ENCODE results near the gene MICB. TPM values are rescaled to one million over a fixed set of nuclear protein-coding genes. Genes with fewer than 3 reads are reported as not detected.

The MICB gene
- total and polyA plus RNA-seq, 4 donors, result 3.8 to 10.2 (median 7.4) TPM

- TF ChIP-seq, protein P1, sequence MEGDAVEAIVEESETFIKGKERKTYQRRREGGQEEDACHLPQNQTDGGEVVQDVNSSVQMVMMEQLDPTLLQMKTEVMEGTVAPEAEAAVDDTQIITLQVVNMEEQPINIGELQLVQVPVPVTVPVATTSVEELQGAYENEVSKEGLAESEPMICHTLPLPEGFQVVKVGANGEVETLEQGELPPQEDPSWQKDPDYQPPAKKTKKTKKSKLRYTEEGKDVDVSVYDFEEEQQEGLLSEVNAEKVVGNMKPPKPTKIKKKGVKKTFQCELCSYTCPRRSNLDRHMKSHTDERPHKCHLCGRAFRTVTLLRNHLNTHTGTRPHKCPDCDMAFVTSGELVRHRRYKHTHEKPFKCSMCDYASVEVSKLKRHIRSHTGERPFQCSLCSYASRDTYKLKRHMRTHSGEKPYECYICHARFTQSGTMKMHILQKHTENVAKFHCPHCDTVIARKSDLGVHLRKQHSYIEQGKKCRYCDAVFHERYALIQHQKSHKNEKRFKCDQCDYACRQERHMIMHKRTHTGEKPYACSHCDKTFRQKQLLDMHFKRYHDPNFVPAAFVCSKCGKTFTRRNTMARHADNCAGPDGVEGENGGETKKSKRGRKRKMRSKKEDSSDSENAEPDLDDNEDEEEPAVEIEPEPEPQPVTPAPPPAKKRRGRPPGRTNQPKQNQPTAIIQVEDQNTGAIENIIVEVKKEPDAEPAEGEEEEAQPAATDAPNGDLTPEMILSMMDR (IDR thresholded peaks at IDR 0.05; ENCODE audit: control extremely low read depth, extremely low read depth), result no peak
- DNase-seq, result no peak
- no peaks in the 10 kb centered on the region for H3K27me3 ChIP-seq (ENCODE audit: control insufficient read depth in 3 of 3, insufficient read depth in 3 of 3, low read length in 2 of 3)
- H3K36me3 ChIP-seq (ENCODE audit: control insufficient read depth in 4 of 4, insufficient read depth in 4 of 4, low read length in 4 of 4), result peaks cover 45 to 63% (median 54%) of the 10 kb centered on the region in 4 donors
- ATAC-seq (ENCODE audit: insufficient read depth, low FRiP score), result no peak
- H3K27ac ChIP-seq (ENCODE audit: low read depth in 1 of 2, low read length in 1 of 2), result no peak overlapping the region
- H3K9me3 ChIP-seq (ENCODE audit: control insufficient read depth in 4 of 4, insufficient read depth in 3 of 4, low read length in 3 of 4), result no peaks in the 10 kb centered on the region
- H3K9ac ChIP-seq (ENCODE audit: insufficient read depth in 1 of 2, low read length in 2 of 2), result no peak overlapping the region
- H3K4me3 ChIP-seq, result no peak overlapping the region
- peaks cover 0 to 6% (median 0%) of the 10 kb centered on the region in 5 donors for H3K4me1 ChIP-seq (ENCODE audit: control insufficient read depth in 5 of 5, insufficient read depth in 5 of 5, low read length in 5 of 5)
- WGBS, 2 donors, result 82 to 90% methylated on average over 1 of the region's 1 CpG
Measured at GRCh38 chr6:31533455-31533841, 35.5 kb downstream of the MICB start.

DNA sequence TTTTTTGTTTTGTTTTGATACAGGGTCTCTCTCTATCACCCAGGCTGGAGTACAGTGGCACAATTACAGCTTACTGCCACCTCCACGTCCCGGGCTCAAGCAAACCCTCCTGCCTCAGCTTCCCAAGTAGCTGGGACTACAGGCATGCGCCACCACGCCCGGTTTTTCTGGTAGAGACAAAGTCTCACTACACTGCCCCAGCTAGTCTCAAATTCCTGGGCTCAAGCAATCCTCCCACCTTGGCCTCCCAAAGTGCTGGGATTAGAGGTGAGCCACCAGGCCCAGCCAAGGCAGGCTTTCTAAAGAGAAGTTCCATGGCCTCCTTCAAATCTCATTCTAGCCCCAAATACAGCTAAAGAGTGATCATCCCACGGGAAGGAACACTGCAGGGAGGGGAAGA is 36.1 kb downstream of the MICB start:
- peaks cover 50 to 69% (median 60%) of the 10 kb centered on the region in 4 donors for H3K36me3 ChIP-seq (ENCODE audit: control insufficient read depth in 4 of 4, insufficient read depth in 4 of 4, low read length in 4 of 4)
- no peak for ATAC-seq (ENCODE audit: insufficient read depth, low FRiP score)
- WGBS, 2 donors, result 91 to 95% methylated on average over 6 of the region's 6 CpGs

GRCh38 chr6:31534521-31535040 is 36.6 kb downstream of the MICB start:
- no peak for DNase-seq
- TF ChIP-seq, protein P1 (IDR thresholded peaks at IDR 0.05; ENCODE audit: control extremely low read depth, extremely low read depth), result no peak
- Histone ChIP-seq H3K4me3 (no peak overlapping the region), H3K27ac (ENCODE audit: low read depth in 1 of 2, low read length in 1 of 2) (no peak overlapping the region), H3K4me1 (ENCODE audit: control insufficient read depth in 5 of 5, insufficient read depth in 5 of 5, low read length in 5 of 5) (peaks cover 3 to 13% (median 11%) of the 10 kb centered on the region in 5 donors), H3K27me3 (ENCODE audit: control insufficient read depth in 3 of 3, insufficient read depth in 3 of 3, low read length in 2 of 3) (no peaks in the 10 kb centered on the region), H3K9ac (ENCODE audit: insufficient read depth in 1 of 2, low read length in 2 of 2) (no peak overlapping the region), H3K36me3 (ENCODE audit: control insufficient read depth in 4 of 4, insufficient read depth in 4 of 4, low read length in 4 of 4) (peaks cover 55 to 74% (median 63%) of the 10 kb centered on the region in 4 donors), H3K9me3 (ENCODE audit: control insufficient read depth in 4 of 4, insufficient read depth in 3 of 4, low read length in 3 of 4) (no peaks in the 10 kb centered on the region)
- WGBS, 2 donors, result 90 to 92% methylated on average over 24 of the region's 24 CpGs
- no peak for ATAC-seq (ENCODE audit: insufficient read depth, low FRiP score)

More for the DNA sequence above, 36.1 kb downstream of the MICB start:
- Histone ChIP-seq H3K27ac (ENCODE audit: low read depth in 1 of 2, low read length in 1 of 2) (no peak overlapping the region), H3K9ac (ENCODE audit: insufficient read depth in 1 of 2, low read length in 2 of 2) (no peak overlapping the region), H3K27me3 (ENCODE audit: control insufficient read depth in 3 of 3, insufficient read depth in 3 of 3, low read length in 2 of 3) (no peaks in the 10 kb centered on the region), H3K4me3 (no peak overlapping the region), H3K4me1 (ENCODE audit: control insufficient read depth in 5 of 5, insufficient read depth in 5 of 5, low read length in 5 of 5) (peaks cover 3 to 11% (median 5%) of the 10 kb centered on the region in 5 donors), H3K9me3 (ENCODE audit: control insufficient read depth in 4 of 4, insufficient read depth in 3 of 4, low read length in 3 of 4) (no peaks in the 10 kb centered on the region)
- no peak for DNase-seq
- TF ChIP-seq, protein P1 (IDR thresholded peaks at IDR 0.05; ENCODE audit: control extremely low read depth, extremely low read depth), result no peak
